Frontal cortex (tissue), 4 donors: ENCODE results near the gene SPTLC1. TPM values are rescaled to one million over a fixed set of nuclear protein-coding genes. Genes with fewer than 3 reads are reported as not detected.
"Not testable (repeated sequence)": the region's sequence is repeated elsewhere in the genome, so short reads cannot be mapped to it uniquely, and the experiment has no call there.

Experiments
- DNase-seq, 2 donors: peaks; one replicate each; pipeline ENCODE4 v3.0.0; 2012; ENCODE audit warnings: low spot score in 2 of 2
- FAIRE-seq: peaks from 2 replicates; lab custom pipeline; 2012; peaks lifted over from hg19 to GRCh38; lab: Jason Lieb, UNC
- total RNA-seq: library from RNA; depleted of rRNA; stranded (reverse); fragments of >200 nt; gene quantifications from one replicate; pipeline ENCODE4 v1.2.3, GENCODE V29; 2014
- donor health status: control.
- donor health status: control.
- donor health status: control.

The SPTLC1 gene
- 81.9 TPM for total RNA-seq

GRCh38 chr9:92115071-92115858, at the start of gene SPTLC1:
SPTLC1 (minus strand) TSS chr9:92115413; CDS start chr9:92115370, 43 bp downstream.
- DNase-seq (peak; percentile 85 to 92), FAIRE-seq (no peak)

- FAIRE-seq (no peak), DNase-seq (no peak)
Observed at GRCh38 chr9:92164975-92165374, 49.8 kb upstream of the SPTLC1 start.

DNA sequence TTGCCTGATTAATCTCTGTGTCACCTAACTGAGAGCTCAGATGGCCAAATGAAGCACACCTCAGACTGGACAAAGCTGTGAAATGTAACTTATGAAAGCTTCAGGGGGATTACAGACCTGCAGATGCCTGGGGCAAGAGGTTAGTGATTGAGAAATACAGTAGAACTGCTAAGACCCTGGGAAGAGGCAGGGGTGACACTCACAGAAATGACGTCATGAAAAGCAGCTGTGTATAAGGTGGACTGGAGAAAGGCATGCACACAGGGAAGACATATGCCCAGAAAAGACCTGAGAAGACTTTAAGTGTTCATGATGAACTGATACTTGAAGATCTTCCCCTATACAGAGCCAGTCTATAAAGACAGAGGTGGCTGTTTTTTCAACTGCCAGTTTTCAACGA, 49.3 kb upstream of the SPTLC1 start:
- FAIRE-seq (no peak), DNase-seq (no peak)

GRCh38 chr9:92163276-92163675, 48.1 kb upstream of the SPTLC1 start:
- no peak for FAIRE-seq
- no peak for DNase-seq

DNA sequence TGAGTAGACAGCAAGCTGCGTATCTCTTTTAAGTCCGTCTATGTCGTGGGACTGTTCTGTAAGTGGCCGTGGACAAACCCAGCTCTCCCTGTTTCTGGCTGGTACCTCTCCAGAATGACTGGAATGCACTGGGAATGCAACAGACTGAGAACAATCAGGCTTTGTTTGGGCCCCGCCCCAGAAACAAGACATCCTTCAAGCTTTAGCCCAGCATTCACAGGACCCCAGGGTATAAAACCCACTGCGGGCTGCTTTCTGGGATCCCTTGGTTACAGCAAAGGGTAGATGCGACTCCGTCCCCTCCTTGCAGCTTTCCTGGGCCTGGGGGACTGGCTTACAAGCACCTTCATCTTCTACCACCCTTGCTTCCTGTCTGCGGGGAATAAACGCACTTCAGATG, 45.6 kb upstream of the SPTLC1 start:
- FAIRE-seq, result no peak

GRCh38 chr9:92159058-92159457, 43.8 kb upstream of the SPTLC1 start:
- no peak for DNase-seq
- no peak for FAIRE-seq

More for the DNA sequence above, 45.6 kb upstream of the SPTLC1 start:
- no peak for DNase-seq

DNA sequence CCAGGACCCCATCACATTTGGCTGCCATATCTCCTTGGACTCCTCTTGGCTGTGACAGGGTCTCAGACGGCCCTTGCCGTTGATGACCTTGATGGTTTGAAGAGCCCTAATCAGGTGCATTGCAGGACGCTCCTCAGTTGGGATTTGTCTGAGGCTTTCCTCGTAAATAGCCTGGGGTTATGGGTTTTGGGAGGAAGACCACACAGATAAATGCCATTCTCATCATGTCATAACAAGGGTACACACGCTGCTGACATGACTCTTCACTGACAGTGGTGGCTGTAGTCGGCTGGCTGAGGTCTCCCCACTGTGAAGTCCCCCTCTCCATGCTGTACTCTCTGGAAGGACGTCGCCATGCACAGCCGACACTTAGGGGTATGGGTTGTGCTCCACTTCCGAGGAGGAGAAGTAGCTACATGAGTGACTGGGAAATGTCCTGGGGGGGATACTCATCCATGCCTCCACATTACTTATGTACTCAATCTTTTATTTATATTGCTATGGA, 42.9 kb upstream of the SPTLC1 start:
- FAIRE-seq (no peak), DNase-seq (no peak)

GRCh38 chr9:92155736-92156135, 40.5 kb upstream of the SPTLC1 start:
- not testable (repeated sequence) for FAIRE-seq, DNase-seq

DNA sequence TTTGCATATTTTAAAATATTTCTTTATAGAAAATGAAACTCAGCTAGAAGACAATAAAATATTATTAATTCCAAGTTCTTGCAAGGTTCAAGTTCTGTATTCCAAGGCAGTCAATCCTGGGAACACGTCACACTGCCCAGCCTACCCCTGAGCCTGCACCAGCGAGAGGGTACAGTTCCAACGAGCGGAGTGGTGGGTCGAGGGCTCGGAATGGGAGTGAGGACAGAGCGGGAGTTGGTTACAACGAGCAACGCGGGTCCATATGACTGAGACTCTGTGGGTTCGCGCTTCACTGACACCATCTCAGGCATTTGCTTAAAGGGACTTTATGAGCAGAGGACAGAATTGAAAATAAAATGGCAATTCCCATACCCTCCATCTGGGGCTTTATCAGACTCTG, 40.0 kb upstream of the SPTLC1 start:
- FAIRE-seq, result no peak
- DNase-seq, result no peak

GRCh38 chr9:92153466-92154415, 38.5 kb upstream of the SPTLC1 start:
- not testable (repeated sequence) for DNase-seq, FAIRE-seq

- DNase-seq (no peak), FAIRE-seq (no peak)
Observed at GRCh38 chr9:92151691-92152393, 36.6 kb upstream of the SPTLC1 start.

- not testable (repeated sequence) for DNase-seq, FAIRE-seq
Observed at GRCh38 chr9:92150501-92151470, 35.6 kb upstream of the SPTLC1 start.

DNA sequence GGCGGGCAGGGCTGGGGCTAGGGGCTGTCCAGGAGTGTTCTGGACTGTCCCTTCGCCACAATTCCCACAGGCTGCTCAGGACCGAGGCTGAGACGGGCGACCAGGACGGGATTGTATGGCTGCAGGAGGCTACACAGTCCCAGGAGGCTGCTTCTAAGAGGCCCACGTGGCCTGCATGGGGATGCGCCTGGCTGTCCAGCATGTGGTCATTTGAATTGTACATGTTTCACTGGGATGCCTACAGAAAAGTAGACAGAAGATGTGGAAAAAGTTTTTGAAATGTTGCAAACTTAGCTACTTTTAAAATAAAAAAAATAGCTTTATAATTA, 32.6 kb upstream of the SPTLC1 start:
- FAIRE-seq (no peak), DNase-seq (no peak)

GRCh38 chr9:92147030-92147851, 32.0 kb upstream of the SPTLC1 start:
- DNase-seq (no peak), FAIRE-seq (no peak)

GRCh38 chr9:92146610-92147009, 31.4 kb upstream of the SPTLC1 start:
- FAIRE-seq (no peak), DNase-seq (no peak)

DNA sequence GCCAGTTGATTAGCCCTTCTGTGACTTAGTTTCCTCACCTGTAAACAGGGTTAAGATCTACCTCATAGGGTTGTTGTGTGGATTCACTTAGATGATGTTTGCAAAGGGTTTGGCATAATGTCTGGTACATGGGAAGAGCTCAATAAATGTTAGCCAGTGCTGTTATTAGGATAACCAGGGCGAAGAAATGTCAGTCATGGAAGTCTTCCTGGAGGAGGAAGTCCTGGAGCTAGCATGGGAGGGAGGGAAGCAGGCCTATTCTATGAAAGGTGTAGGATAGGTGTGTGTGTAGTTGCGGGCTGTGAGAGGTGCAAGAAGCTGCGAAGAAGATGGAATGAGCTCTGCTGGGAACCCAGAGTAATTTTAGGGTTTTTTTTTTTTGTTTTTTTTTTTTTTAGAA, 30.6 kb upstream of the SPTLC1 start:
- FAIRE-seq, DNase-seq: not testable (repeated sequence)

GRCh38 chr9:92142329-92142728, 27.1 kb upstream of the SPTLC1 start:
- no peak for DNase-seq
- no peak for FAIRE-seq
